GM19351 (cell line): ENCODE data around the gene KLF18.
"Not testable (repeated sequence)": the region's sequence is repeated elsewhere in the genome, so short reads cannot be mapped to it uniquely, and the experiment has no call there.

Experiments used
- ATAC-seq: cut with Tn5 transposase; IDR thresholded peaks from one replicate; pipeline ENCODE4 v1.9.1; 2021; ENCODE audit warnings: mild to moderate bottlenecking, moderate library complexity; ENCODE audit not compliant: unreplicated experiment

Gene KLF18

GRCh38 chr1:44120398-44120949 is 21.0 kb downstream of the KLF18 start:
- ATAC-seq: no peak

GRCh38 chr1:44119525-44119924 is 21.9 kb downstream of the KLF18 start:
- ATAC-seq: no peak

DNA sequence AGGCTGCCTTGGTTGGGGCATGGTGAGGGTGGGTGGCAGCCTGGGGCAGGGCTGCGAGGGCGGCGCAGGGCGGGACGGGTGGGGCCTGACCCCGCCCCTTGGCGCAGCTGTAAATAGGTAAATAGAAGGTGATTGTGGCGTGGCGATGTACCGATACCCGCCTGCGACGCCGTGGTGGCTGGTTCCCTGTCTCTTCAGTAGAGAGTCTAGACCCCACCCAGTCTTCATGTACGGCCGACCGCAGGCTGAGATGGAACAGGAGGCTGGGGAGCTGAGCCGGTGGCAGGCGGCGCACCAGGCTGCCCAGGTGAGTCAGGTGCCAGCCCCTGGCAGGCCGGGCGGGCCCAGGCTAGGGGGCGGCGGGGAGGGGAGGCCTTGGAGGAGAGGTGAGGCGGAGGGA is 22.7 kb downstream of the KLF18 start, which contains the start of gene KLF17:
Gene KLF17 (plus strand): TSS at position 140 of the 400 bp plus-strand sequence. CDS start 87 bp downstream, at position 227.
- no peak for ATAC-seq

GRCh38 chr1:44117272-44117671 is 24.2 kb downstream of the KLF18 start:
- ATAC-seq: not testable (repeated sequence)

GRCh38 chr1:44114098-44114497 is 27.3 kb downstream of the KLF18 start:
- no peak for ATAC-seq

DNA sequence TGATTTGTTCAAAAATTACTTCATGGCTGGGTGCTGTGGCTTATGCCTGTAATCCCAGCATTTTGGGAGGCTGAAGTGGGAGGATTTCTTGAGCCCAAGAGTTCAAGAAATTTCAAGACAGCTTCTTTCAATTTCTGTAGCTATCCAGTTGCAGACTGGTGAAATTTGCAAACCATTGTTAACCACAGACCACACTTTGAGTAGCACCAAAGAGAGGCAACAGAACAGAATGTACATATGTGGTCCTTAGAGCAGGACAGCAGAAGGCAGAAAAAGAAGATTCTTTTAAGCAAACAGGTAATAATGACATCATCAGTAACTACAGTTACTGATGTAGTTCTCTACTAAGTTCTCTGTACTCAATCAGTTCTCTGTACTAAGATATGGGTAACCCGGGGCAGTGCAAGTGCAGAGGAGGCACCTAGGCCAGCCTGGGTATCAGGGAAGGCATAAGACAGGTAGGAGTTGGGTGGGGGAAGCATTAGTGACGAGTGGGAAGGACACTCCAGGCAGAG is 28.3 kb downstream of the KLF18 start:
- no peak for ATAC-seq

DNA sequence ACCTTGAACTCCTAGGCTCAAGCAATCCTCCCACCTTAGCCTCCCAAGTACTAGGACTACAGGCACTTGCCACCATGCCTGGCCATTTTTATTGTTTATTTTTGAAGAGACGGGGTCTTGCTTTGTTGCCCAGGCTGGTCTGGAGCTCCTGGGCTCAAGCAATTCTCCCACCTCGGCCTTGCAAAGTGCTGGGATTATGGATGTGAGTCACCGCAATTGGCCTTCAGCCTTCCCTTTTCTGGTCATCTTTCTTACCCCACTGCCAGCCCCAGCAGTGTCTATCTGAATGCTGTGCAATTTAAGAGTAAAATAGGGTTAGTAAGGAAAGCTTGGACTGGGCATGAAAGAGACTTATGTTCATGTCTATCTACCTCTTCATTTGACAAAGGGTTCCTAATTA is 28.9 kb downstream of the KLF18 start:
- ATAC-seq: no peak

DNA sequence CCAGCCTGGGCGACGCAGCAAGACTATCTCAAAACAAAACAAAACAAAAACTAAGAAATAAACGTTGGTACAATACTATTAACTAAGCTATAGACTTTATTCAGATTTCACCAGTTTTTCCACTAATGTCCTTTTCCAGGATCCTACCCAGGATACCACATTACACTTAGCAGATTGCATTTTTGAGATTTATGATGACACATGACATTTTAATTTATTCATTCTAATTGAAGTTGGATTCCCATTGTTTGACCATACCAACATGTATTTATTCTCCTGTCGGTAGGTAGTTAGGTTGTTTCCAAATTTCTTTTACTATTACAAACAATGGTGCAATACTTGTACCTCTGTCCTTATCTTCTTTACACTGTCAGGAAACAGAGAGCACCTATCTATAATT is 29.6 kb downstream of the KLF18 start:
- no peak for ATAC-seq

DNA sequence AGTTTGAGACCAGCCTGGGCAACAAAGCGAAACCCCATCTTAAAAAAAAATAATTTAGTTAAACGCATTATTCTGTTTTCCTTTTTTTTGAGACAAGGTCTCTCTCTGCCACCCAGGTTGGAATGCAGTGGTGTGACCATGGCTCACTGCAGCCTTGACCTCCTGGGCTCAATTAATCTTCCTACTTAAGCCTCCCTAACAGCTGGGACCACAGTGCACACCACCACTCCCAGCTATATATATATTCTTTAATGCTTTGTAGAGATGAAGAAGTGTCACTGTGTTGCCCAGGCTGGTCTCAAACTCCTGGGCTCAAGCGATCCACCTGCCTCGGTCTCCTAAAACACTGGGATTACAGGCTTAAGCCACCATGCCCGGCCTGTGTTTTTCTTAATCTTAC is 30.5 kb downstream of the KLF18 start:
- no peak for ATAC-seq

- ATAC-seq: no peak
Observed at GRCh38 chr1:44108971-44109370, 32.5 kb downstream of the KLF18 start.

GRCh38 chr1:44108241-44108640 is 33.2 kb downstream of the KLF18 start:
- ATAC-seq: no peak

DNA sequence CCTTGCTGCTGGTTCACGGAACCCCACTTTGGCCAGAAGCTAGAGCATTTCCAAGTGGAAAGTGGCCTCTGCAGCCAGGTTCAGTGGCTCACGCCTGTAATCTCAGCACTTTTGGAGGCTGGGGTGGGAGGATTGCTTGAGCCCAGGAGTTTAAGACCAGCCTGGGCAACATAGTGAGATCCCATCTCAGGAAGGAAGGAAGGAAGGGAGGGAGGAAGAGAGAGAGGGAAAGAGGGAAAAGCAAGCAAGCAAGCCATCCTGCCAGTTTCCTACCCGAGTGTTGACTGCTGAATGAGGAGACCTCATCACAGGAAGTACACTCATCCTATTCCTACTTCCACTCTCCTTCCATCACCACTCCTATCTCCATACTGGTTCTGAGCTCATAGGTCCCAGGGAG is 35.6 kb downstream of the KLF18 start:
- ATAC-seq: no peak

DNA sequence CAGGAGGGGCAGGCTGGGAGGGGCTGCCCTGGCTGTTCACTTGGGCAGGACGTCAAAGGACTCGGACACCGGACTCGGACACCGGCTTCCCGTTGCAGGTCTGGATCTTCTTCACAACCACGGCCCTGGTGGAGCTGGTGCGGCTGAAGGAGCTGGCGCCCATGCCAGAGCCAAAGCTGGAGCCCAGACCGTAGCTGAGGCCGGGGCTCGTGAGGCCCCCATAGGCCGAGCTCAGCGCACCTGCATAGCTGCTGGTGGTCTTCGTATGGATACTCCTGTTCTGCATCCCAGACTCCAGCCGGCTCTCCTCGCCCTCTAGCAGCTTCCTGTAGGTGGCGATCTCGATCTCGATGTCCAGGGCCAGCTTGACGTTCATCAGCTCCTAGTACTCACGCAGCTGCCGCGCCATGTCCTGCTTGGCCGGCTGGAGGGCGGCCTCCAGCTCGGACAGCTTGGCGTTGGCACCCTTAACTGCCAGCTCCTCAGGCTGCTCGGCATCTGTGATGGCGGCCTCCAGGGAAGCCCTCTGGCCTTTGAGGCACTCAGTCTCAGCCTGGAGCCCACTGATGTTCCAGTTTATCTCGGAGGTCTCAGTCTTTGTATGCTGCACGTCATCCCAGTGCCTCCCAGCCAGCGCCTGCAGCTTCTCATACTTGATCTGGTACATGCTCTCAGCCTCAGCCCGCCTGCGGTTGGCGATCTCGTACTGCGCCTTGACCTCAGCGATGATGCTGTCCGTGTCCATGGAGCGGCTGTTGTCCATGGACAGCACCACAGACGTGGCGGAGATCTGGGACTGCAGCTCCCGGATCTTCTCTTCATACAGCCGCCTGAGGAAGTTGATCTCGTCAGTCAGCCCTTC is 37.9 kb downstream of the KLF18 start:
- ATAC-seq: no peak

GRCh38 chr1:44101328-44101727 is 40.1 kb downstream of the KLF18 start:
- ATAC-seq: no peak

GRCh38 chr1:44100183-44100868 is 41.1 kb downstream of the KLF18 start:
- no peak for ATAC-seq

- no peak for ATAC-seq
Observed at GRCh38 chr1:44094047-44094446, 47.4 kb downstream of the KLF18 start.

DNA sequence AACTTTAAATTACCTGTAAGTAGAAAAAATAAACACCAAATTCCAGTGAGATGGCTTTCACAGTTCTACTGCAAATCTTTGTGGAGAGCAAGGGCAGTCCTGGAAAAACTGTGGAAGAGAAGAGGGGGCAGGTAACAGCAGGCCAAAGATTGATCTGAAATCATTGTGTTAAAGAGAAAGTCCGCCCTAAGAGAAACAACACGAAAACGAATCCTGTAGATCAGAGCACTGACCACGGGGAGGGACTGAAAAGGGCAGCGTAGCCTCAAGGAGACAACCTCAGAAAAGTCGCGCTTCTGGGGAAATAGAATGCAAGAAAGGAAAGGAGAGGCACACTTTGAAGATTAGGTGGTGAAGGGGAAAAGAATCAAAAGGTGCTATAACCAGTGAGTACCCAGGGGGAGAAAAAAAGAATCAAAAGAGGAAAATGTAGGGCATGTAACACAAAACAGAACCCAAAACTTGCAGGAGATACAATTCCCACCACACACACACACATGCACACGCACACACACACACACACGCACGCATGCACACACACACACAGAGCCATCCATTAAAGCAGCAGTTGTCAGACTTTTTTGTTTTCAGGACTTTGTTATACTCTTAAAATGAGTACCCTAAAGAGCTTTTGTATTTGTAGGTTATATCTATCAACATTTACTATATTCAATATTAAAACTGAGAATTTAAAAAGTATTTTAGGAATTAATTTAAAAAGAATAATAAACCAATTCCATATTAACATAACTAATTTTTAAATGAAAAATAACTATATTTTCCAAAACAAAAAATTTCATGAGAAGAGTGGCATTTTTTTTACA is 50.8 kb downstream of the KLF18 start:
- ATAC-seq: no peak

GRCh38 chr1:44089371-44090048 is 51.9 kb downstream of the KLF18 start:
- no peak for ATAC-seq
